ENCODE data around the gene DSCAM. TPM values are rescaled to one million over a fixed set of nuclear protein-coding genes. Genes with fewer than 3 reads are reported as not detected.

The DSCAM gene
- total RNA-seq, 2 donors from 2014 or later: 0.05 TPM; not detected in 1

DNA sequence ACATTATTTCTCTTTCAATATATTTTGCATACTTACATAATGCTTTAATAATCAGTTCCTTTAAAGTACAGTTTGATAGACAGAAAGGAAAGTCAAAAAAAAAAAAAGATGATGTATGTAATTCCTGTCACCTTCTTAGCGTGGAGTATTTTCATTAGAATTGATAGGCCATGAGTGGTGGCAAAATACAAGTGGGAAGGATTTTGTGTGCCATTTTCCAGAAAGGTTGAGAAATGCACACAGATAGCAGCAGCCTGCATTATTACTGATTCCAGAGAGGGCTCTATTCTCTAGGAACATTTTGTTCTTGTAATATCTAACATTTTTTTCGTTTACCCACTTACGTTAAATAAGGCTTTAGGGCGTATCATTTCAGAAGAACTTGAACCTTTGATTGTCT is 475.6 kb downstream of the DSCAM start:
- Histone ChIP-seq H3K4me3 (no peak overlapping the region), H3K36me3 (no peaks in the 10 kb centered on the region), H3K27me3 (no peaks in the 10 kb centered on the region), H3K4me1 (no peaks in the 10 kb centered on the region), H3K9ac (ENCODE audit: low read depth in 2 of 2, low read length in 2 of 2) (no peak overlapping the region), H3K9me3 (no peaks in the 10 kb centered on the region), H3K27ac (no peak overlapping the region)
- intact Hi-C loops (cut with DNase I): no loop called here
- TF ChIP-seq CTCF (IDR thresholded peaks at IDR 0.05): no peak
- DNase-seq: no peak

DNA sequence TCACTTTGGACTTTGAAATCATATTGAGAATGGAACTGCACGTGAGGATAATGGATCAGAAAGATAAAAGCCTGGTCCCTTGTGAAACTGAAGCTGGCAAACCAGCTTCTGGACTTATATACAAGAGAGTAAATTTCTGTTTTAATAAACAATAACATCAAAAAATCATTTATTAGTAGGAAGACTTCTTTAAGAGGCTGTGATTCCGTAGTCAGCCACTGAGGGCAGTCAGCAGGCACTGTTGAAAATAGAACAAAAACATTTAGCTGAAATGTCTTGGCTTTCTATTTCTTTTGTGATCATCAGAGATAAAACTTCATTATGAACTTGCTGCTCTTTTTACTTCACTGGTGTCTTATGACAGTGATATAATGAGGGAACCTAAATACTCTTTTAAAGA is 490.3 kb downstream of the DSCAM start:
- Histone ChIP-seq H3K27me3 (no peaks in the 10 kb centered on the region), H3K27ac (no peak overlapping the region), H3K9me3 (no peaks in the 10 kb centered on the region), H3K9ac (ENCODE audit: low read depth in 2 of 2, low read length in 2 of 2) (no peak overlapping the region), H3K4me3 (no peak overlapping the region), H3K36me3 (no peaks in the 10 kb centered on the region), H3K4me1 (no peaks in the 10 kb centered on the region)
- intact Hi-C loops (cut with DNase I): no loop called here
- DNase-seq: no peak
- TF ChIP-seq CTCF (IDR thresholded peaks at IDR 0.05): no peak

DNA sequence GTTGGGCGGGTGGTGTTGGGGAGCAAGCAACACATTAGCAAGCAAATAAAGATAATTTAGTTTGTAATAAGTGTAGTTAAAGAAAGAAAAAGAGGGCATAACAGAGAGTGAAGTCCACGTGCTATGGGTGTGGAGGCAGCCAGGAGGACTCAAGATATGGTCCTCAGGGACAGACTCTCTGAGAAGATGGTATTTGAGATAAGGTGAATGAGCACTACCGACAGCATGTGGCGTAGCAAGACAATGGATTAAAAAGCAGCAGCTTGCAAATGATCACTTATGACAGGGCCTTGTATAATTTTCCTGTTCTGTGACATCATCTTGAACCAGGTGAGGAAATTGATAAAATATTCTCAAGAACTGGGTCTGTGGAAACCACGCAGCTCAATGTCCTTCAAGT is 491.9 kb downstream of the DSCAM start:
- no peak for DNase-seq
- no peak overlapping the region for H3K27ac ChIP-seq
- no peaks in the 10 kb centered on the region for H3K9me3 ChIP-seq
- H3K4me3 ChIP-seq: no peak overlapping the region
- no peaks in the 10 kb centered on the region for H3K36me3 ChIP-seq
- no peaks in the 10 kb centered on the region for H3K4me1 ChIP-seq
- no peak for TF ChIP-seq CTCF (IDR thresholded peaks at IDR 0.05)
- no peak overlapping the region for H3K9ac ChIP-seq (ENCODE audit: low read depth in 2 of 2, low read length in 2 of 2)
- H3K27me3 ChIP-seq: no peaks in the 10 kb centered on the region
- intact Hi-C loops (cut with DNase I): no loop called here

DNA sequence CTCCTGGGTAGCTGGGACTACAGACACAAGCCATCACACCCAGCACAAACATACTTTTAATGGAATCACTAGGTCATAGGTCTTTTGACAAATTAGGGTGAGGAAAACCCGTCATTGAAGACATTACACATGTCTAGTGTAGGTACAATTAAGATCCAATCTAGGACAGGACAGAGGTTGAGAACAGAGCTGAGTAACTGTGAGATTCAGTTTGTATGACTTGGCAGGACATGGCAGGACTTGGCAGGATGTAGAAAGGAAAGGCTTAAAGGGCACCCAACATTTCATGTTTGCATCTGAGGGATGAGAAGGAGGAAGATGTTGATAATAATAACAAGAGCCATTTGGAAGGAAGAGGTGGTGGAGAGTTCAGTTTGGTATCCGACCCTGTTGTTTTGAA is 496.0 kb downstream of the DSCAM start:
- DNase-seq: no peak
- intact Hi-C loops (cut with DNase I): no loop called here

DNA sequence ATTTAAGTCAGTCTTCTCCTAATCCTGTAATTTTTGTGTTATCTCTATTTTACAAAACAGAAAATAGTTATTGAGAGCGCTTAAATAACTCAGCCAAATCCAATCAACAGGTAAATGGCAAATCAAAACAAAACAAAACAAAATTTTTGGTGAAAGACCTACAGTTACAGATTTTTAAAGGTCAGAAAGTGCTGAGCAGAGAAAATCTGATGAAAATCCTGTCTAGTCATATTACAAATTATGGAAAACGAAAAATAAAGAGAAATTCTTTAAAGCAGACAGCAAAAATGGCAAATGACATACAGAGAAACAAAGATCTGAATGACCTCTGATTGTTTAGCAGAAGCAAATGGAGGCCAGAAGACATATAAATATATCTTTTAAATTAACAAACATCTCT is 497.4 kb downstream of the DSCAM start:
- intact Hi-C loops (cut with DNase I): no loop called here
- H3K9ac ChIP-seq (ENCODE audit: low read depth in 2 of 2, low read length in 2 of 2): no peak overlapping the region
- no peaks in the 10 kb centered on the region for H3K27me3 ChIP-seq

More for the DNA sequence above, 496.0 kb downstream of the DSCAM start:
- TF ChIP-seq CTCF (IDR thresholded peaks at IDR 0.05): no peak
- Histone ChIP-seq H3K9me3 (no peaks in the 10 kb centered on the region), H3K36me3 (no peaks in the 10 kb centered on the region), H3K4me3 (no peak overlapping the region), H3K9ac (ENCODE audit: low read depth in 2 of 2, low read length in 2 of 2) (no peak overlapping the region), H3K27me3 (no peaks in the 10 kb centered on the region), H3K4me1 (no peaks in the 10 kb centered on the region), H3K27ac (no peak overlapping the region)

More for the DNA sequence above, 497.4 kb downstream of the DSCAM start:
- H3K4me3 ChIP-seq: no peak overlapping the region
- H3K27ac ChIP-seq: no peak overlapping the region
- H3K9me3 ChIP-seq: no peaks in the 10 kb centered on the region
- DNase-seq: no peak
- no peak for TF ChIP-seq CTCF (IDR thresholded peaks at IDR 0.05)
- H3K36me3 ChIP-seq: no peaks in the 10 kb centered on the region
- H3K4me1 ChIP-seq: no peaks in the 10 kb centered on the region

All from colonic mucosa (tissue), 4 donors.